Ishikawa (cell line): Measurements from ENCODE around the gene AASS.

Experiments used
- EP300 ChIP-seq: IDR thresholded peaks from 2 replicates; pipeline ENCODE4 v1.6.1; 2012; ENCODE audit warnings: borderline replicate concordance
- TCF12 ChIP-seq: IDR thresholded peaks from 2 replicates; pipeline ENCODE4 v1.6.1; 2012; ENCODE audit warnings: low read depth

- TF ChIP-seq EP300 (no peak), TCF12 (no peak)
Measured at GRCh38 chr7:122073635-122074034, 70.4 kb downstream of the AASS start.
